ENCODE data around the gene DNAJC22.

DNA sequence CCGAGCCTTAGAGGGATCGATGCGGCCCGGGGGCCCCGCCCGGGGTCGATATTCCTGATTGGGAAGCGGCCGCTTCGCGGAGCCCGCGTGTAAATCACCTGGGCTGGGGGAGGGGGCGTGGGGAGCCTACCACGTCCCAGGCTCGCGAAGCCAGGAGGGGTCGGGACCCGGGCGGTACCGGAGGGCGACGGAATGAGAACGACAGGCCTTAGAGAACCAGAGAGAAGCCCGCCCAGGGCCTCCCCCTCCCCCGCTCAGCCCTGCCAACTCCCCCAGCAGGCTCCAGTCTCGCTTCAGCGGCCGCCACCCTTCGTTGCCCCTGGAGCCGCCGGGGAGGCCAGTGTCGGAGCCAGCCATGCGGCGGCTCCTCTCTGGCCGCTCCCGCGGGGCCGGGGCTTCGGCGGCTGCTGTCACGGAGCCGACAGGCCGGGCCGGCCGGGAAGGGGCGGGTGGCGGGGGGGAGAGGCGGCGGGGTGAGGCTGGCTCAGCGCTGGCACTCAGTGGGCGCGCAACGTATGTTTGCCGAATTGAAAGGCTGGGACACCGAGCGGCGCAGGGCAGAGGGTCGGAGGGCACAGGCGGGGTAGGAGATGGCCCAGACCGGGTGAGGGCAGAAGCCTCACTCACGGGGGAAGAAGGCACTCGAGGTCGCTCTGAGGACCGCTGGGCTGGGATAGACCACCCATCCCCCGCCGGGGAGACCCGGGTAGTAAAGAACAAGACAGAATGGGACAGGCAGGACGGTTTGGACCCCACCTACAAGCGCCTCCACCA lies 1.4 kb upstream of the DNAJC22 start:
- TF ChIP-seq MXI1 (IDR thresholded peaks at IDR 0.05; ENCODE audit: borderline replicate concordance, low read depth, low read length) (no peak), HNRNPUL1 (IDR thresholded peaks at IDR 0.05; ENCODE audit: low read depth, low read length) (no peak)
- TF ChIP-seq, protein P1, sequence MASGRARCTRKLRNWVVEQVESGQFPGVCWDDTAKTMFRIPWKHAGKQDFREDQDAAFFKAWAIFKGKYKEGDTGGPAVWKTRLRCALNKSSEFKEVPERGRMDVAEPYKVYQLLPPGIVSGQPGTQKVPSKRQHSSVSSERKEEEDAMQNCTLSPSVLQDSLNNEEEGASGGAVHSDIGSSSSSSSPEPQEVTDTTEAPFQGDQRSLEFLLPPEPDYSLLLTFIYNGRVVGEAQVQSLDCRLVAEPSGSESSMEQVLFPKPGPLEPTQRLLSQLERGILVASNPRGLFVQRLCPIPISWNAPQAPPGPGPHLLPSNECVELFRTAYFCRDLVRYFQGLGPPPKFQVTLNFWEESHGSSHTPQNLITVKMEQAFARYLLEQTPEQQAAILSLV (CRISPR knock-in tag; IDR thresholded peaks at IDR 0.05; ENCODE audit: borderline replicate concordance): no peak
- TF ChIP-seq, protein P2, sequence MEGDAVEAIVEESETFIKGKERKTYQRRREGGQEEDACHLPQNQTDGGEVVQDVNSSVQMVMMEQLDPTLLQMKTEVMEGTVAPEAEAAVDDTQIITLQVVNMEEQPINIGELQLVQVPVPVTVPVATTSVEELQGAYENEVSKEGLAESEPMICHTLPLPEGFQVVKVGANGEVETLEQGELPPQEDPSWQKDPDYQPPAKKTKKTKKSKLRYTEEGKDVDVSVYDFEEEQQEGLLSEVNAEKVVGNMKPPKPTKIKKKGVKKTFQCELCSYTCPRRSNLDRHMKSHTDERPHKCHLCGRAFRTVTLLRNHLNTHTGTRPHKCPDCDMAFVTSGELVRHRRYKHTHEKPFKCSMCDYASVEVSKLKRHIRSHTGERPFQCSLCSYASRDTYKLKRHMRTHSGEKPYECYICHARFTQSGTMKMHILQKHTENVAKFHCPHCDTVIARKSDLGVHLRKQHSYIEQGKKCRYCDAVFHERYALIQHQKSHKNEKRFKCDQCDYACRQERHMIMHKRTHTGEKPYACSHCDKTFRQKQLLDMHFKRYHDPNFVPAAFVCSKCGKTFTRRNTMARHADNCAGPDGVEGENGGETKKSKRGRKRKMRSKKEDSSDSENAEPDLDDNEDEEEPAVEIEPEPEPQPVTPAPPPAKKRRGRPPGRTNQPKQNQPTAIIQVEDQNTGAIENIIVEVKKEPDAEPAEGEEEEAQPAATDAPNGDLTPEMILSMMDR (CRISPR knock-in tag; IDR thresholded peaks at IDR 0.05): no peak
